Endothelial cell of umbilical vein (primary cell): ENCODE results near the gene ATP2B2. TPM values are rescaled to one million over a fixed set of nuclear protein-coding genes. Genes with fewer than 3 reads are reported as not detected.

Source experiments
- BruUV-seq: library from RNA; stranded (reverse); fragments of 400-500 nt; replicated peaks from 2 replicates; lab custom pipeline; 2021; lab: Mats Ljungman, UMichigan
- CTCF ChIA-PET: fragments of 300-600, 350-600 bp; sonication (Branson Sonifier 250); formaldehyde crosslinking; loops from one replicate; lab custom pipeline; 2021; ENCODE audit warnings: antibody characterized with exemption, inconsistent platforms; lab: Charles Lee
- POLR2A ChIA-PET: fragments of 300-600, 350-600 bp; sonication (Branson Sonifier 250); formaldehyde crosslinking; loops from one replicate; lab custom pipeline; 2021; ENCODE audit warnings: antibody characterized with exemption, inconsistent platforms; lab: Charles Lee
- DNase-seq: peaks from one replicate; pipeline ENCODE4 v3.0.0-alpha.2; 2011; ENCODE audit warnings: low read depth, low spot score
- FAIRE-seq: peaks from 2 replicates; lab custom pipeline; 2011; peaks lifted over from hg19 to GRCh38; lab: Jason Lieb, UNC
- H2AFZ ChIP-seq: 2 replicates; pipeline ENCODE4 v1.6.0; 2012; ENCODE audit warnings: low read depth, low read length, control low read depth, inconsistent platforms
- H3K27ac ChIP-seq: 2 replicates; pipeline ENCODE4 v1.5.1; 2011; ENCODE audit warnings: low read depth, mild to moderate bottlenecking, control low read depth, low read length, moderate library complexity; ENCODE audit not compliant: insufficient read depth
- H3K27me3 ChIP-seq, 2 experiments: 2 replicates each; pipeline versions ENCODE4 v1.6.0 to v1.6.1; 2011; ENCODE audit warnings: low read length in 2 of 2, mixed read lengths in 1 of 2; ENCODE audit not compliant: control insufficient read depth in 2 of 2, insufficient read depth in 2 of 2
- H3K36me3 ChIP-seq, 2 experiments: 2 replicates in 1 of 2; 3 replicates in 1 of 2; pipeline ENCODE4 v1.5.1; 2011; ENCODE audit warnings: low read length in 2 of 2, mild to moderate bottlenecking in 1 of 2, moderate library complexity in 1 of 2; ENCODE audit not compliant: control insufficient read depth in 2 of 2, insufficient read depth in 2 of 2; ENCODE audit errors: extremely low read depth in 1 of 2
- H3K4me1 ChIP-seq: 3 replicates; pipeline ENCODE4 v1.5.1; 2011; ENCODE audit warnings: mild to moderate bottlenecking, low read length; ENCODE audit not compliant: control insufficient read depth, insufficient read depth; ENCODE audit errors: extremely low read depth
- H3K4me2 ChIP-seq: 2 replicates; pipeline ENCODE4 v1.6.1; 2011; ENCODE audit warnings: low read length, control low read depth, mixed read lengths; ENCODE audit not compliant: insufficient read depth
- H3K4me3 ChIP-seq, 3 experiments: fragments of 200-600 bp in 1 of 3; sonication (generic), shearing (Covaris generic) in 1 of 3; replicated peaks in 1 of 3; 2 replicates each; pipeline ENCODE4 v1.5.1; 2011 to 2016; ENCODE audit warnings: control low read depth in 3 of 3, low read length in 3 of 3, mild to moderate bottlenecking in 2 of 3, inconsistent platforms in 1 of 3, low read depth in 1 of 3, moderate library complexity in 1 of 3; ENCODE audit not compliant: insufficient read depth in 1 of 3
- H3K79me2 ChIP-seq: 2 replicates; pipeline ENCODE4 v1.6.0; 2012; ENCODE audit warnings: low read length, inconsistent platforms; ENCODE audit not compliant: control insufficient read depth, insufficient read depth
- H3K9ac ChIP-seq: replicated peaks from 2 replicates; pipeline ENCODE3; 2011; ENCODE audit warnings: low read length, control low read depth; ENCODE audit not compliant: insufficient read depth; ENCODE audit errors: extremely low read depth
- H3K9me1 ChIP-seq: replicated peaks from 3 replicates; pipeline ENCODE4 v1.6.0; 2011; ENCODE audit warnings: mild to moderate bottlenecking, low read length; ENCODE audit not compliant: control insufficient read depth, insufficient read depth; ENCODE audit errors: extremely low read depth
- H3K9me3 ChIP-seq: replicated peaks from 2 replicates; pipeline ENCODE4 v1.5.1; 2012; ENCODE audit warnings: low read length, inconsistent platforms; ENCODE audit not compliant: control insufficient read depth, insufficient read depth
- H4K20me1 ChIP-seq: replicated peaks from 2 replicates; pipeline ENCODE3; 2011; ENCODE audit warnings: mild to moderate bottlenecking, low read length; ENCODE audit not compliant: control insufficient read depth, insufficient read depth; ENCODE audit errors: extremely low read depth
- CTCF ChIP-seq, 2 donors: IDR thresholded peaks; 1 replicate in 1 of 2; 2 replicates in 1 of 2; pipeline ENCODE4 v1.5.1; 2011; ENCODE audit warnings: low read length in 2 of 2, mild to moderate bottlenecking in 2 of 2, moderate library complexity in 2 of 2, control low read depth in 1 of 2, inconsistent platforms in 1 of 2, low read depth in 1 of 2; ENCODE audit not compliant: insufficient read depth in 1 of 2; ENCODE audit errors: extremely low read depth in 1 of 2
- EZH2 ChIP-seq: IDR thresholded peaks from 2 replicates; pipeline ENCODE4 v1.6.1; 2012; ENCODE audit warnings: borderline replicate concordance, low read depth, mild to moderate bottlenecking, moderate library complexity, low read length, inconsistent platforms; ENCODE audit not compliant: severe bottlenecking
- FOS ChIP-seq: IDR thresholded peaks from 2 replicates; pipeline ENCODE4 v1.6.1; 2011; ENCODE audit warnings: mild to moderate bottlenecking, low read length, moderate library complexity, borderline replicate concordance; ENCODE audit not compliant: insufficient read depth
- GATA2 ChIP-seq: IDR thresholded peaks from 2 replicates; pipeline ENCODE4 v1.7.0; 2011; ENCODE audit warnings: low read depth, mild to moderate bottlenecking, moderate library complexity, mixed read lengths, low read length; ENCODE audit not compliant: insufficient read length, insufficient read depth
- JUN ChIP-seq: IDR thresholded peaks from 2 replicates; pipeline ENCODE4 v1.6.1; 2011; ENCODE audit warnings: borderline replicate concordance, low read depth; ENCODE audit not compliant: insufficient read length, insufficient read depth
- MAX ChIP-seq: IDR thresholded peaks from 2 replicates; pipeline ENCODE4 v1.6.1; 2011; ENCODE audit not compliant: insufficient read depth, insufficient read length
- MYC ChIP-seq: IDR thresholded peaks from one replicate; pipeline ENCODE4 v1.6.1; 2011; ENCODE audit warnings: mild to moderate bottlenecking, low read depth, low read length
- POLR2A ChIP-seq: IDR thresholded peaks from 2 replicates; pipeline ENCODE4 v1.6.1; 2012; ENCODE audit warnings: low read depth, mild to moderate bottlenecking, control low read depth, low read length
- POLR2AphosphoS5 ChIP-seq: IDR thresholded peaks from 2 replicates; pipeline ENCODE4 v1.6.1; 2012; ENCODE audit warnings: low read depth, mild to moderate bottlenecking, control low read depth, low read length, moderate library complexity; ENCODE audit not compliant: insufficient read depth
- dilution Hi-C: fragments of 300-500 bp; cut with MboI; formaldehyde crosslinking; loops from one replicate; pipeline ENCODE4 v1.15.0; 2019; ENCODE audit warnings: low sequenced_read_pairs; ENCODE audit not compliant: extremely low pct_ligation_motif_present
- intact Hi-C: fragments of 100-400 bp; cut with micrococcal nuclease; formaldehyde crosslinking; loops from one replicate; pipeline ENCODE4 v1.10.0; 2022
- polyA plus RNA-seq, 4 experiments: library from polyadenylated mRNA; depleted of rRNA in 3 of 4; stranded (reverse) in 3 of 4; unstranded in 1 of 4; fragments of >200 nt; gene quantifications; 2 replicates each; pipeline versions ENCODE4 v1.2.1 to v1.2.3, GENCODE V29; 2011 to 2012; ENCODE audit warnings: missing spikeins in 1 of 4
- total RNA-seq: library from RNA; stranded (reverse); gene quantifications from 2 replicates; pipeline ENCODE4 v1.2.3, GENCODE V29; 2021

ATP2B2 gene
- total and polyA plus RNA-seq, 2 donors (not counting 3 experiments of a cell fraction or from before 2014, with no cell fraction given), result not detected

GRCh38 chr3:10371167-10371566, 134.2 kb downstream of the ATP2B2 start:
- Histone ChIP-seq H3K4me3 (no peak overlapping the region), H3K4me1 (no peaks in the 10 kb centered on the region), H3K9me1 (no peaks in the 10 kb centered on the region), H2AFZ (no peak overlapping the region), H3K27me3 (no peaks in the 10 kb centered on the region), H3K79me2 (no peaks in the 10 kb centered on the region), H4K20me1 (no peaks in the 10 kb centered on the region), H3K9me3 (no peaks in the 10 kb centered on the region), H3K36me3 (no peaks in the 10 kb centered on the region), H3K27ac (no peak overlapping the region), H3K9ac (no peak overlapping the region), H3K4me2 (no peak overlapping the region)
- POLR2A ChIA-PET, result no interaction called here
- TF ChIP-seq MYC (no peak), GATA2 (no peak), POLR2A (no peak), FOS (no peak), CTCF (IDR thresholded peaks at IDR 0.05; ENCODE audit: extremely low read depth in 1 of 2, insufficient read depth in 1 of 2, low read depth in 1 of 2, low read length in 2 of 2) (no peak), EZH2 (no peak), JUN (no peak), POLR2AphosphoS5 (no peak), MAX (no peak)
- intact Hi-C loops (no loop called here), dilution Hi-C loops (no loop called here)
- FAIRE-seq, result no peak
- no TSS peak for BruUV-seq
- CTCF ChIA-PET, result no interaction called here
- DNase-seq, result no peak
